ENCODE data around the gene HLA-DPA1.

The HLA-DPA1 gene

GRCh38 chr6:33061987-33062386, 11.5 kb downstream of the HLA-DPA1 start:
- no peak for DNase-seq

GRCh38 chr6:33057222-33058150, 16.0 kb downstream of the HLA-DPA1 start:
- DNase-seq = no peak

GRCh38 chr6:33053230-33053629, 20.2 kb downstream of the HLA-DPA1 start:
- DNase-seq = no peak

- no peak for DNase-seq
Observed at GRCh38 chr6:33052627-33053026, 20.8 kb downstream of the HLA-DPA1 start.

- no peak for DNase-seq
Observed at GRCh38 chr6:33050014-33050810, 23.2 kb downstream of the HLA-DPA1 start.

GRCh38 chr6:33049323-33050013, 24.0 kb downstream of the HLA-DPA1 start:
- no peak for DNase-seq

GRCh38 chr6:33040157-33040556, 33.3 kb downstream of the HLA-DPA1 start:
- no peak for DNase-seq

- DNase-seq = no peak
Observed at GRCh38 chr6:33036535-33036934, 36.9 kb downstream of the HLA-DPA1 start.

- no peak for DNase-seq
Observed at GRCh38 chr6:33034554-33034953, 38.9 kb downstream of the HLA-DPA1 start.

- DNase-seq = no peak
Observed at GRCh38 chr6:33030245-33030644, 43.2 kb downstream of the HLA-DPA1 start.

GRCh38 chr6:33029328-33030184, 43.9 kb downstream of the HLA-DPA1 start:
- DNase-seq = peak in 1 of 2 experiments; percentile 23

GRCh38 chr6:33028220-33028849, 45.1 kb downstream of the HLA-DPA1 start:
- no peak for DNase-seq

GRCh38 chr6:33024521-33024920, 48.9 kb downstream of the HLA-DPA1 start:
- peak; percentile 62 to 65 for DNase-seq

GRCh38 chr6:33023536-33023935, 49.9 kb downstream of the HLA-DPA1 start:
- no peak for DNase-seq

- DNase-seq = no peak
Observed at GRCh38 chr6:33021917-33022316, 51.5 kb downstream of the HLA-DPA1 start.

GRCh38 chr6:33019372-33019771, 54.1 kb downstream of the HLA-DPA1 start:
- DNase-seq = no peak

GRCh38 chr6:33018904-33019303, 54.5 kb downstream of the HLA-DPA1 start:
- DNase-seq = peak in 1 of 2 experiments; percentile 51

GRCh38 chr6:33018418-33018817, 55.0 kb downstream of the HLA-DPA1 start:
- no peak for DNase-seq

GRCh38 chr6:33017694-33018353, 55.6 kb downstream of the HLA-DPA1 start:
- DNase-seq = no peak

GRCh38 chr6:33017018-33017417, 56.4 kb downstream of the HLA-DPA1 start:
- DNase-seq = no peak

- no peak for DNase-seq
Observed at GRCh38 chr6:33015798-33016197, 57.7 kb downstream of the HLA-DPA1 start.
